Gastroesophageal sphincter (tissue), 4 donors: ENCODE data around the gene PTPRD. TPM values are rescaled to one million over a fixed set of nuclear protein-coding genes. Genes with fewer than 3 reads are reported as not detected.

ENCODE experiments used
- ATAC-seq: fragments of 150-250 bp; one replicate; pipeline ENCODE4 v1.9.1; 2016; ENCODE audit warnings: mild to moderate bottlenecking, moderate library complexity
- H3K27ac ChIP-seq, 4 donors: fragments of 200-600 bp; sonication (generic) in 3 of 4; 1 replicate in 3 of 4; 2 replicates in 1 of 4; pipeline ENCODE4 v1.5.1; 2016 to 2019
- H3K27me3 ChIP-seq: fragments of 200-600 bp; sonication (generic); one replicate; pipeline ENCODE4 v1.5.1; 2019
- H3K36me3 ChIP-seq, 2 donors: fragments of 200-600 bp; sonication (generic); one replicate each; pipeline ENCODE4 v1.5.1; 2019; ENCODE audit warnings: control low read depth in 1 of 2
- H3K4me1 ChIP-seq, 3 donors: fragments of 200-600 bp; sonication (generic); 1 replicate in 2 of 3; 2 replicates in 1 of 3; pipeline ENCODE4 v1.5.1; 2016 to 2019; ENCODE audit warnings: control low read depth in 2 of 3
- H3K4me3 ChIP-seq, 2 donors: fragments of 200-600 bp; sonication (generic); one replicate each; pipeline ENCODE4 v1.5.1; 2019; ENCODE audit warnings: mild to moderate bottlenecking in 1 of 2, moderate library complexity in 1 of 2
- H3K9me3 ChIP-seq, 3 donors: fragments of 200-600 bp; sonication (generic); one replicate each; pipeline ENCODE4 v1.5.1; 2017 to 2019; ENCODE audit warnings: control low read depth in 2 of 3
- CTCF ChIP-seq, 4 experiments: fragments of 200-600 bp in 2 of 4; fragments of 450-650 bp in 2 of 4; sonication (generic) in 1 of 4; IDR thresholded peaks; one replicate each; pipeline ENCODE4 v1.5.1; 2017 to 2019; ENCODE audit warnings: antibody characterized with exemption in 4 of 4, mild to moderate bottlenecking in 2 of 4, moderate library complexity in 2 of 4
- EP300 ChIP-seq: sonication (generic); formaldehyde crosslinking; IDR thresholded peaks from one replicate; pipeline ENCODE4 v1.6.1; 2017; ENCODE audit warnings: antibody characterized with exemption, mild to moderate bottlenecking
- POLR2A ChIP-seq, 2 donors: fragments of 450-650 bp; IDR thresholded peaks; one replicate each; pipeline ENCODE4 v1.6.1; 2017; ENCODE audit warnings: antibody characterized with exemption in 2 of 2, mild to moderate bottlenecking in 2 of 2, moderate library complexity in 1 of 2
- POLR2AphosphoS5 ChIP-seq: sonication (generic); formaldehyde crosslinking; IDR thresholded peaks from one replicate; pipeline ENCODE4 v1.6.1; 2017; ENCODE audit warnings: antibody characterized with exemption
- WGBS, 2 donors: methylation state at CpG; one replicate each; pipeline ENCODE4 v1.1.5; 2018; ENCODE audit warnings: low coverage in 1 of 2; 5-methylcytosine and 5-hydroxymethylcytosine counted together
- total RNA-seq, 4 donors: library from RNA; depleted of rRNA; stranded (reverse); fragments of >200 nt; gene quantifications; one replicate each; pipeline ENCODE4 v1.1.0, GENCODE V29; 2016

Gene PTPRD
- total RNA-seq, 4 donors from 2014 or later, result 3.5 to 53.9 (median 15.8) TPM

GRCh38 chr9:10235376-10235775 lies 377.4 kb downstream of the PTPRD start:
- Histone ChIP-seq H3K27ac (no peak overlapping the region), H3K36me3 (no peaks in the 10 kb centered on the region), H3K27me3 (no peaks in the 10 kb centered on the region), H3K4me1 (no peaks in the 10 kb centered on the region), H3K4me3 (no peak overlapping the region), H3K9me3 (no peaks in the 10 kb centered on the region)
- TF ChIP-seq POLR2A (IDR thresholded peaks at IDR 0.05) (no peak), EP300 (no peak), CTCF (IDR thresholded peaks at IDR 0.05) (no peak), POLR2AphosphoS5 (no peak)
- 89 to 92% methylated on average over 5 of the region's 5 CpGs for WGBS, 2 donors
- no peak for ATAC-seq

- no peaks in the 10 kb centered on the region for H3K9me3 ChIP-seq
- ATAC-seq, result no peak
- WGBS, 2 donors, result 25 to 36% methylated on average over 3 of the region's 3 CpGs
- TF ChIP-seq EP300 (no peak), CTCF (IDR thresholded peaks at IDR 0.05) (no peak), POLR2AphosphoS5 (no peak), POLR2A (IDR thresholded peaks at IDR 0.05) (no peak)
- H3K4me1 ChIP-seq, result no peaks in the 10 kb centered on the region
- H3K27ac ChIP-seq, result no peak overlapping the region
- no peaks in the 10 kb centered on the region for H3K27me3 ChIP-seq
- H3K4me3 ChIP-seq, result no peak overlapping the region
- H3K36me3 ChIP-seq, result no peaks in the 10 kb centered on the region
Measured at GRCh38 chr9:10232352-10232930, 380.4 kb downstream of the PTPRD start.

DNA sequence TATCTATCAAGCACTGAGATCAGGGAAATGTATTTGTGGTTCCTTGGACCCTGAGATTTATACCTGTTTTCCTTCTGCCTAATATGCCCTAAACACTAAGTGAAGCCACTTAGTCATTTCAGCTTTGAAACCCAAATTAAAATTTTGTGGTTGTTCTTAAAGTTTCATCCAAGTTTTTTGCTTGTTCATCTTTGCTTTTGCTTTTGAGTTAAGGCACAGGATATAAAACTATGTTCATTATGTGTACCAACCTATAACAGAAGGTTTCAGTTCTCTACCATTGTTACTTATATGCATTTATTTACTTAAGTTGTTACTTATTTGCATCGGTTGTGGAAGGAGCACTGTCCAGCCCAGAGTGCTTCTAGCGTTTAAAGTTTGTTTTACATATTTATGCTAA lies 382.3 kb downstream of the PTPRD start:
- no peak overlapping the region for H3K4me3 ChIP-seq
- H3K27ac ChIP-seq, result no peak overlapping the region
- H3K9me3 ChIP-seq, result no peaks in the 10 kb centered on the region
- WGBS, 2 donors, result 68 to 91% methylated on average over 2 of the region's 2 CpGs
- no peak for ATAC-seq
- no peaks in the 10 kb centered on the region for H3K36me3 ChIP-seq
- TF ChIP-seq EP300, result no peak
- TF ChIP-seq POLR2AphosphoS5, result no peak
- no peak for TF ChIP-seq CTCF (IDR thresholded peaks at IDR 0.05)
- TF ChIP-seq POLR2A (IDR thresholded peaks at IDR 0.05), result no peak
- H3K4me1 ChIP-seq, result no peaks in the 10 kb centered on the region
- no peaks in the 10 kb centered on the region for H3K27me3 ChIP-seq

- no peak overlapping the region for H3K4me3 ChIP-seq
- H3K36me3 ChIP-seq, result no peaks in the 10 kb centered on the region
- no peaks in the 10 kb centered on the region for H3K9me3 ChIP-seq
- TF ChIP-seq POLR2A (IDR thresholded peaks at IDR 0.05), result no peak
- H3K27me3 ChIP-seq, result no peaks in the 10 kb centered on the region
- H3K4me1 ChIP-seq, result no peaks in the 10 kb centered on the region
- no peak overlapping the region for H3K27ac ChIP-seq
- no peak for ATAC-seq
- 39 to 58% methylated on average over 1 of the region's 1 CpG for WGBS, 2 donors
Measured at GRCh38 chr9:10228082-10228481, 384.7 kb downstream of the PTPRD start.

- TF ChIP-seq POLR2A (IDR thresholded peaks at IDR 0.05), result no peak
- TF ChIP-seq POLR2AphosphoS5, result no peak
- TF ChIP-seq EP300, result no peak
- no peak for TF ChIP-seq CTCF (IDR thresholded peaks at IDR 0.05)
- WGBS, 2 donors, result 57 to 71% methylated on average over 4 of the region's 4 CpGs
- no peaks in the 10 kb centered on the region for H3K4me1 ChIP-seq
Measured at GRCh38 chr9:10226996-10227395, 385.8 kb downstream of the PTPRD start.

More at GRCh38 chr9:10226996-10227395, 385.8 kb downstream of the PTPRD start:
- Histone ChIP-seq H3K4me3 (no peak overlapping the region), H3K36me3 (no peaks in the 10 kb centered on the region), H3K27me3 (no peaks in the 10 kb centered on the region), H3K27ac (no peak overlapping the region), H3K9me3 (no peaks in the 10 kb centered on the region)
- ATAC-seq, result no peak
